ENCODE measurements around the gene MKNK2. TPM values are rescaled to one million over a fixed set of nuclear protein-coding genes. Genes with fewer than 3 reads are reported as not detected.

Gene MKNK2
- total and polyA plus RNA-seq, 2 experiments from 2014 or later, result 28.9 to 78.6 TPM

DNA sequence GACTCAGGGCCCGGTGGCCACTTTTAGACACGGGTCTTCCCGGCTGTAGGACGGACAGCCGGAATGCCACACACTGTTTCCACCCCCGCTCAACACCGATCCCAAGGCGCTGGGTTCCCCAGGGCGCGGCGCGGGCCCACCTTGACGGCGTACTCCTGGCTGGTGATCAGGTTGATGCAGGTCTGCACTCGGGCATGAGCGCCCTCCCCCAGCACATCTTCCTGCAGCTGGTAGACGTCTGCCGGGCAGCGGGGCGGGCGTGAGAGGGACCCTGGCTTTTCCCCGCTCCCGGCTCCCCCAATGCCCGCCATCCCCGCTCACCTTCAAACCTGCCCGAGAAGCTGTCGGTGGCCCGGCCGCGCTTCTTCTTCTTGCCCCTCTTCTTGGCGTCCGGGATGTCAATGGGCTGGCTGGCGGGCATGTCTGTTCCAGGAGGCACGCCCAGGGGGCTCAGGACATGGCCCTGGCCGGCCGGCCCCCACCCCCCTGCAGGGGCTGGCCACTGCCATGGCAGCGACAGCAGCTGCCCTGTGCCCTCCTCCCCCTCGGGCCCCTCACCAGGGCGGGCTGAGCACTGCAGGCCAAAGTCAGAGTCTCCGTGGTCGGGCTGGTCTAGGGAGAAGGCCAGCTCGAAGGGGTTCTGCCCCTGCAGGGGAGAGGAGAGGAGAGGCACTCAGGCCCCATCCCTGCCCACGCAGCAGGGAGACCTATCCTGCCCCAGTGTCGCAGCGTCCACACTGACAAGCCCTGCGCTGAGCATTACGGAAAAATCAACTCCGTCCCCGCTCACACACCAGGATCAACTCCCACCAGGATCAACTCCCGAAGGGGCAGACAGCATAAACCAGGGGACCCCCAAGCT, 4.8 kb downstream of the MKNK2 start:
- H3K27me3 ChIP-seq (replicated peaks; ENCODE audit: insufficient read depth), result no peaks in the 10 kb centered on the region
- DNase-seq, result no peak
- no peak overlapping the region for H3K4me3 ChIP-seq
- peaks cover 18% of the 10 kb centered on the region; the same call in 1 of the 2 replicates for H3K4me1 ChIP-seq (ENCODE audit: insufficient read depth)
- no peak overlapping the region for H2AFZ ChIP-seq
- TF ChIP-seq EZH2phosphoT487 (IDR thresholded peaks at IDR 0.05; ENCODE audit: insufficient read depth, low read depth), result no peak
- H3F3A ChIP-seq (ENCODE audit: insufficient read depth), result no peaks in the 10 kb centered on the region
- in situ Hi-C loops (cut with MboI), result no loop called here
- H3K27ac ChIP-seq, result no peak overlapping the region
- H3K79me2 ChIP-seq (ENCODE audit: insufficient read depth), result peaks cover 59% of the 10 kb centered on the region
- H3K9me3 ChIP-seq (ENCODE audit: low read depth), result no peaks in the 10 kb centered on the region
- H4K20me1 ChIP-seq (ENCODE audit: insufficient read depth), result peaks cover 8% of the 10 kb centered on the region
- no peaks in the 10 kb centered on the region for H3K9me2 ChIP-seq (ENCODE audit: insufficient read depth)
- peaks cover 17% of the 10 kb centered on the region; the same call in 1 of the 2 replicates for H3K36me3 ChIP-seq (ENCODE audit: low read depth)
- no peak overlapping the region for H3K4me2 ChIP-seq (ENCODE audit: unreplicated experiment)
- WGBS, 2 experiments (ENCODE audit: low coverage in 1 of 2, low lambda C conversion rate in 2 of 2, missing lambda C conversion rate in 2 of 2), result 93 to 95% methylated on average over 36 to 46 of the region's 50 CpGs
- no peak overlapping the region for H3K9ac ChIP-seq

DNA sequence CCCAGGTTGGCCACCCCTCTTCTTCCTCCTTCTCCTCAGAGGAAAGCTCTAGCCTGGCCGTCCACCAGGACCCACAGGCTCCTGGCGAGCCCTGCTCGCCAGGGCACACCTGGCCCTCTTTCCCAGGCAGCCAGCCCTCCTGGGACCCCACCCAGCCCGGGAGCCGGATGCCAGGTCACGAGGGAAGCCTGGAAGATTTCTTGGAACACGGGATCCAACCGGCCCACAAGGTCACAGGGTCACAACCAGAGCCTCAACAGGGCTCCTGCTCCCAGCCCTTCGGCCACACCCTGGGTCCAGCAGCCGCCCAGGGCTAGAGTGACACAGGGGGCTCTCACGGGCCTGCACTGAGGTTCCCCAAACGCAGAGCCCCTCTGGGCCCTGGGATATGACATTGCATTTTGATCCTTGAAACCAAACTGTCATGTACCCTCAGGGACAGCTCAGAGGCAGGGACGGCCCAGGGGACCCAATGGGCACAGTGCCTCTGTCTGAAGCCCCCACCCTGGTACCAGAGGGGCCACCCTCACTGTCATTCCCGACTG, 5.5 kb downstream of the MKNK2 start:
- no peaks in the 10 kb centered on the region for H3K9me2 ChIP-seq (ENCODE audit: insufficient read depth)
- WGBS, 2 experiments (ENCODE audit: low coverage in 1 of 2, low lambda C conversion rate in 2 of 2, missing lambda C conversion rate in 2 of 2), result 71 to 73% methylated on average over 14 of the region's 14 CpGs
- H3K9me3 ChIP-seq (ENCODE audit: low read depth), result no peaks in the 10 kb centered on the region
- TF ChIP-seq EZH2phosphoT487 (IDR thresholded peaks at IDR 0.05; ENCODE audit: insufficient read depth, low read depth) (no peak), EZH2 (IDR thresholded peaks at IDR 0.05; ENCODE audit: insufficient read depth, poor library complexity, severe bottlenecking) (no peak)
- peaks cover 18% of the 10 kb centered on the region; the same call in 1 of the 2 replicates for H3K4me1 ChIP-seq (ENCODE audit: insufficient read depth)
- H3K27ac ChIP-seq, result no peak overlapping the region
- peaks cover 17% of the 10 kb centered on the region; the same call in 1 of the 2 replicates for H3K36me3 ChIP-seq (ENCODE audit: low read depth)
- no peak for DNase-seq
- H3K79me2 ChIP-seq (ENCODE audit: insufficient read depth), result peaks cover 57% of the 10 kb centered on the region
- no peak overlapping the region for H3K4me2 ChIP-seq (ENCODE audit: unreplicated experiment)
- H3F3A ChIP-seq (ENCODE audit: insufficient read depth), result no peaks in the 10 kb centered on the region
- H3K27me3 ChIP-seq (replicated peaks; ENCODE audit: insufficient read depth), result no peaks in the 10 kb centered on the region
- H3K9ac ChIP-seq, result no peak overlapping the region
- no peak overlapping the region for H3K4me3 ChIP-seq
- in situ Hi-C loops (cut with MboI), result no loop called here
- peaks cover 8% of the 10 kb centered on the region for H4K20me1 ChIP-seq (ENCODE audit: insufficient read depth)
- no peak overlapping the region for H2AFZ ChIP-seq

DNA sequence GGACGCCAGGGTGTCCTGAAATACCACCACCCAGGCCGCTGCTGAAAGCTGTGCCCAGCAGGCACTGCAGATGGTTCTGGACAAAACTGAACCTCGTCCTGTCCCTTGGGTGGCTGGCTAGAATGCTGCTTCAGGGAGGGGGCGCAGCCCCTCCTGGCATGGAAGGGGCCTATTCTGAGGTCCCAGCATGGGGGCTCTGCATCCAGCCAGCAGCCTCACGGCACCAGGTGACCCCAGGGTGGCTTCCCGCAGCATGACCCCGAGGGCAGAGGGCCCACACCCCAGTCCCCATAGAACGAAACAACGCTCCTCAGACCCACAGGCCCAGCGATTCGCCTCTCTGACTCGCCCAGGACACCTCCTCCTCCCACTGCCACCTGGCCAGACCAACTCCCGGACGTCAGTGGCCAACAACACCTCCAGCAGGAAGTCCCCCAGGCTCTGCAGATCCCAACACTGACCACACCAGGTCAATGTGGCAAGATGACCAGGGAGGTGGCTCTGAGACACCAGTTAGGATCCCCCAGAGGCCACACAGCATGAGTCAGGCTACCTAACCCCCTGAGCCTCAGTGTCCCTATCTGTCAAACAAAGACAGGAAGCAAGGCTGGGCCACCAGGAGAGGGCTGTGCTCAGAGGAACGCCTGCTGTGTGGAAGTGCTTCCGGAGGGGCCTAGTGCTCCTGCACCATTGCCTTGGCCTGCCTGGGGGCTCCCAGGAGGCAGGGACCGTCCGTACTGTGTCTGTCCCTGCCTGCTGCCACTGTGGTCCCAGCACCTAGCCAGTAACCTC, 6.1 kb downstream of the MKNK2 start:
- Histone ChIP-seq H3K4me2 (ENCODE audit: unreplicated experiment) (no peak overlapping the region), H3K4me3 (no peak overlapping the region), H3F3A (ENCODE audit: insufficient read depth) (no peaks in the 10 kb centered on the region), H3K9me2 (ENCODE audit: insufficient read depth) (no peaks in the 10 kb centered on the region), H3K27me3 (replicated peaks; ENCODE audit: insufficient read depth) (no peaks in the 10 kb centered on the region), H3K27ac (no peak overlapping the region), H3K79me2 (ENCODE audit: insufficient read depth) (peaks cover 51% of the 10 kb centered on the region), H4K20me1 (ENCODE audit: insufficient read depth) (peaks cover 8% of the 10 kb centered on the region), H3K36me3 (ENCODE audit: low read depth) (peaks cover 17% of the 10 kb centered on the region; the same call in 1 of the 2 replicates), H2AFZ (no peak overlapping the region), H3K9me3 (ENCODE audit: low read depth) (no peaks in the 10 kb centered on the region), H3K9ac (no peak overlapping the region), H3K4me1 (ENCODE audit: insufficient read depth) (peaks cover 18% of the 10 kb centered on the region; the same call in 1 of the 2 replicates)
- TF ChIP-seq EZH2phosphoT487 (IDR thresholded peaks at IDR 0.05; ENCODE audit: insufficient read depth, low read depth) (no peak), EZH2 (IDR thresholded peaks at IDR 0.05; ENCODE audit: insufficient read depth, poor library complexity, severe bottlenecking) (no peak)
- in situ Hi-C loops (cut with MboI), result no loop called here
- no peak for DNase-seq
- WGBS, 2 experiments (ENCODE audit: low coverage in 1 of 2, low lambda C conversion rate in 2 of 2, missing lambda C conversion rate in 2 of 2), result 83 to 87% methylated on average over 18 of the region's 18 CpGs

DNA sequence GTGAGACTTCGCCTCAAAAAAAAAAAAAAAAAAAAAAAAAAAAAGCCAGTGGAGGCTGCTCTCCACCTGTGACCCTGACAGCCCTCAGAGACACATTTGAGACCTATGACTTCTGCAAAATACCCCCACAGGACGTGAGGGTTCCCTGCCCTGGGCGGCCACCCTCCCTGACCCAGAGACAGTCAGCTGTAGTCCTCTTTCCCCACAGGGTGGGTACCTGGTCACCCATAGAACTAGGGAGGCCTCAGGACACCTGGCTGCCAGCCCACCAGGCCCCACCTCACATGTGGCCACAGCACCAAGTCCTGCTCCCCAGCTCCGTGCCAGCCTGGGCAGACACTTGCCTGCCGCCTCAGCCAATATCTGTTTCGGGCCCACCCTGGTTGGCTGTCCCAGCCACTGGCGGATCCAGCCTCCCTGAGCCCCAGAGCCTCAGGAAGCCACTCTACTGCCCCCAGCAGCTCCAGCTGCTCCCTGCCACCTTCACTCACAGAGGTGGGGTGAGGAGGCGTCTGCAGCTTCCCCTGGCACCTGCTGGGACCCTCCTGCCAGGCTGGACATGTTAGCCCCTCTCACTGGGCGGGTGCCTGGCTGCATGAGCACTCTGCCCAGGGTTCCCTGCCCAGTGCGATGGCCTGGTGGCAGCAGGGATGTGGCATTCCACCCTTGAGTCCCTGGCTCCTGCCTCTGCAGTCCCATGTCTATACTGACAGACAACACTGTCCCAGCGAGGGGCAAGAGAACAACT, 6.9 kb downstream of the MKNK2 start:
- Histone ChIP-seq H3K36me3 (ENCODE audit: low read depth) (peaks cover 17% of the 10 kb centered on the region; the same call in 1 of the 2 replicates), H3K27ac (no peak overlapping the region), H3K9me2 (ENCODE audit: insufficient read depth) (no peaks in the 10 kb centered on the region), H3K9ac (no peak overlapping the region), H4K20me1 (ENCODE audit: insufficient read depth) (peaks cover 6% of the 10 kb centered on the region), H3K27me3 (replicated peaks; ENCODE audit: insufficient read depth) (no peaks in the 10 kb centered on the region), H3K4me2 (ENCODE audit: unreplicated experiment) (no peak overlapping the region), H3K4me3 (no peak overlapping the region), H3K9me3 (ENCODE audit: low read depth) (no peaks in the 10 kb centered on the region), H3K4me1 (ENCODE audit: insufficient read depth) (peaks cover 15% of the 10 kb centered on the region; the same call in 1 of the 2 replicates), H3K79me2 (ENCODE audit: insufficient read depth) (peaks cover 43% of the 10 kb centered on the region), H2AFZ (no peak overlapping the region), H3F3A (ENCODE audit: insufficient read depth) (no peaks in the 10 kb centered on the region)
- no peak for DNase-seq
- in situ Hi-C loops (cut with MboI), result no loop called here
- 76 to 78% methylated on average over 11 of the region's 11 CpGs for WGBS, 2 experiments (ENCODE audit: low coverage in 1 of 2, low lambda C conversion rate in 2 of 2, missing lambda C conversion rate in 2 of 2)
- no peak for TF ChIP-seq EZH2phosphoT487 (IDR thresholded peaks at IDR 0.05; ENCODE audit: insufficient read depth, low read depth)
